Stomach (tissue), 9 donors: ENCODE data around the gene CDH1. TPM values are rescaled to one million over a fixed set of nuclear protein-coding genes. Genes with fewer than 3 reads are reported as not detected.

Source experiments
- DNase-seq, 2 donors: peaks; one replicate each; pipeline versions ENCODE4 v3.0.0 to v3.0.0-alpha.2; 2013 to 2019
- H3K27ac ChIP-seq, 5 donors: fragments of 200-600 bp in 4 of 5; sonication (generic) in 4 of 5; one replicate each; pipeline ENCODE4 v1.5.1; 2013 to 2019; ENCODE audit warnings: mild to moderate bottlenecking in 1 of 5, moderate library complexity in 1 of 5
- H3K27me3 ChIP-seq, 3 donors: fragments of 200-600 bp; sonication (generic); one replicate each; pipeline ENCODE4 v1.5.1; 2017 to 2019; ENCODE audit warnings: mixed run types in 1 of 3
- H3K36me3 ChIP-seq, 4 donors: fragments of 200-600 bp; sonication (generic); 1 replicate in 3 of 4; 2 replicates in 1 of 4; pipeline ENCODE4 v1.5.1; 2016 to 2019
- H3K4me1 ChIP-seq, 4 donors: fragments of 200-600 bp; sonication (generic); one replicate each; pipeline ENCODE4 v1.5.1; 2016 to 2019
- H3K4me3 ChIP-seq, 4 donors: fragments of 200-600 bp; sonication (generic) in 3 of 4; one replicate each; pipeline ENCODE4 v1.5.1; 2016 to 2019; ENCODE audit warnings: mild to moderate bottlenecking in 1 of 4
- H3K9me3 ChIP-seq, 4 donors: fragments of 200-600 bp; sonication (generic); one replicate each; pipeline ENCODE4 v1.5.1; 2016 to 2019
- CTCF ChIP-seq, 7 experiments: fragments of 450-650 bp in 4 of 7; fragments of 200-600 bp in 3 of 7; sonication (generic) in 3 of 7; IDR thresholded peaks; one replicate each; pipeline ENCODE4 v1.5.1; 2016 to 2019; ENCODE audit warnings: antibody characterized with exemption in 7 of 7, control low read depth in 2 of 7, mild to moderate bottlenecking in 1 of 7
- EP300 ChIP-seq: sonication (generic); formaldehyde crosslinking; IDR thresholded peaks from one replicate; pipeline ENCODE4 v1.6.1; 2017; ENCODE audit warnings: antibody characterized with exemption
- POLR2A ChIP-seq, 4 donors: fragments of 450-650 bp; IDR thresholded peaks; one replicate each; pipeline ENCODE4 v1.6.1; 2016; ENCODE audit warnings: antibody characterized with exemption in 4 of 4, control low read depth in 2 of 4, mild to moderate bottlenecking in 1 of 4, moderate library complexity in 1 of 4
- POLR2AphosphoS5 ChIP-seq, 3 donors: sonication (generic); formaldehyde crosslinking; IDR thresholded peaks; one replicate each; pipeline ENCODE4 v1.6.1; 2016; ENCODE audit warnings: antibody characterized with exemption in 3 of 3
- WGBS, 5 donors: extraction: QIAGEN DNeasy Blood & Tissue Kit in 3 of 5; methylation state at CpG; one replicate each; pipeline versions ENCODE4 v1.1.5 to v1.1.7; 2013 to 2018; 5-methylcytosine and 5-hydroxymethylcytosine counted together
- intact Hi-C: fragments of 100-400 bp; cut with DNase I; formaldehyde crosslinking; loops from one replicate; pipeline ENCODE4 v1.15.1; 2023; ENCODE audit warnings: low total_unique reads
- polyA plus RNA-seq, 3 donors: library from polyadenylated mRNA; stranded (reverse); fragments of 200-250 nt; gene quantifications; one replicate each; pipeline ENCODE4 v1.2.3, GENCODE V29; 2013
- total RNA-seq, 5 donors: library from RNA; depleted of rRNA; stranded (reverse); fragments of >200 nt; gene quantifications; one replicate each; pipeline versions ENCODE4 v1.1.0 to v1.2.3, GENCODE V29; 2014 to 2016
- donor health status: healthy with polysubstance abuse.
- donor health status: Bipolar disorder and iron deficiency.
- donor health status: healthy.

CDH1 gene
- total and polyA plus RNA-seq, 8 donors, result 15.0 to 567 (median 132) TPM

- H3K4me3 ChIP-seq, result peak overlapping the region in 2 of 4 donors; percentile 10 to 27
- no peak for DNase-seq
- no peaks in the 10 kb centered on the region for H3K9me3 ChIP-seq
- H3K27ac ChIP-seq, result peak overlapping the region; percentile 81 to 91 (median 91)
- H3K4me1 ChIP-seq, result peaks cover 43 to 74% (median 64%) of the 10 kb centered on the region in 4 donors
- WGBS, 5 donors, result 46 to 59% (median 52%) methylated on average over 9 of the region's 9 CpGs
- peaks cover 5 to 29% (median 23%) of the 10 kb centered on the region in 3 donors for H3K27me3 ChIP-seq
- TF ChIP-seq CTCF (IDR thresholded peaks at IDR 0.05), result no peak
- no peak for TF ChIP-seq POLR2AphosphoS5 (IDR thresholded peaks at IDR 0.05)
- TF ChIP-seq POLR2A (IDR thresholded peaks at IDR 0.05), result no peak
- TF ChIP-seq EP300, result no peak
- no peaks in the 10 kb centered on the region for H3K36me3 ChIP-seq
- intact Hi-C loops, result loop anchor here (10.0 kb wide), 1 partner anchor 54 kb away; no protein-coding TSS in a partner anchor
Observed at GRCh38 chr16:68740628-68741346, 3.7 kb downstream of the CDH1 start.

- TF ChIP-seq EP300, result no peak
- TF ChIP-seq CTCF (IDR thresholded peaks at IDR 0.05), result no peak
- no peak for TF ChIP-seq POLR2AphosphoS5 (IDR thresholded peaks at IDR 0.05)
- TF ChIP-seq POLR2A (IDR thresholded peaks at IDR 0.05), result no peak
- Histone ChIP-seq H3K9me3 (no peaks in the 10 kb centered on the region), H3K27me3 (peaks cover 0 to under 1% (median 0%) of the 10 kb centered on the region in 3 donors), H3K4me1 (peaks cover 42 to 74% (median 59%) of the 10 kb centered on the region in 4 donors), H3K27ac (peak overlapping the region; percentile 84 to 91 (median 91)), H3K4me3 (peak overlapping the region in 1 of 4 donors; percentile 15), H3K36me3 (no peaks in the 10 kb centered on the region)
- no peak for DNase-seq
- intact Hi-C loops, result loop anchor here (10.0 kb wide), 1 partner anchor 51 kb away; no protein-coding TSS in a partner anchor
- 49 to 71% (median 54%) methylated on average over 4 of the region's 4 CpGs for WGBS, 5 donors
Observed at GRCh38 chr16:68743664-68744063, 6.6 kb downstream of the CDH1 start.

- Histone ChIP-seq H3K27ac (peak overlapping the region; percentile 89 to 91 (median 91)), H3K4me1 (peaks cover 40 to 79% (median 57%) of the 10 kb centered on the region in 4 donors)
- peak; percentile 89 to 96 for DNase-seq
Observed at GRCh38 chr16:68744744-68745280, 7.7 kb downstream of the CDH1 start.

DNA sequence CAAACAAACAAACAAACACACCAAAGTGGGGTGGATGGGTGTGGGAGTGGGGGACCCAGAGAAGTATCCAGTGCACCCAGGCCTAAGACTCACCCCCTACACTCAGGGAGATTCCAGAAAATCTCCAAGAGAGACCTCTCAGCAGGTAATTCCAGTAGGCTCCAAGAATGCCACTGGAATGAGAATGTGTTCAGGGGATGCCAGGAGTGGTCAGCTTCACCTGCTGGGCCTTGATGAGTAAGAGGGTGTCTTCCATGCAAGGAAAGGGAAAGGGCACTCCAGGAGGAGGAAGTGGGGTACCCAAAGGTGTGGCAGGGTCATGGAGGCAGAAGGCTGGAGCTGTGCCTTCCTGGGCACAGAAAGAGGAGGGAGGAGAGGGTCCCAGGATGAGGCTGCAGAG is 9.9 kb downstream of the CDH1 start:
- Histone ChIP-seq H3K27me3 (no peaks in the 10 kb centered on the region), H3K9me3 (no peaks in the 10 kb centered on the region), H3K4me3 (no peak overlapping the region), H3K36me3 (no peaks in the 10 kb centered on the region), H3K4me1 (peaks cover 26 to 59% (median 38%) of the 10 kb centered on the region in 4 donors), H3K27ac (peak overlapping the region; percentile 3 to 91 (median 47))
- DNase-seq, result no peak
- intact Hi-C loops, result loop anchor here (10.0 kb wide), 1 partner anchor 48 kb away; no protein-coding TSS in a partner anchor
- TF ChIP-seq CTCF (IDR thresholded peaks at IDR 0.05), result no peak
- no peak for TF ChIP-seq POLR2AphosphoS5 (IDR thresholded peaks at IDR 0.05)
- TF ChIP-seq POLR2A (IDR thresholded peaks at IDR 0.05), result no peak
- no peak for TF ChIP-seq EP300

More at GRCh38 chr16:68744744-68745280, 7.7 kb downstream of the CDH1 start:
- intact Hi-C loops, result loop anchor here (10.0 kb wide), 1 partner anchor 50 kb away; no protein-coding TSS in a partner anchor
- no peaks in the 10 kb centered on the region for H3K9me3 ChIP-seq
- no peak for TF ChIP-seq POLR2A (IDR thresholded peaks at IDR 0.05)
- TF ChIP-seq POLR2AphosphoS5 (IDR thresholded peaks at IDR 0.05), result peak; percentile 11 to 92 (median 76)
- H3K4me3 ChIP-seq, result peak overlapping the region in 2 of 4 donors; percentile 12 to 13
- WGBS, 5 donors, result 26 to 44% (median 36%) methylated on average over 8 to 11 of the region's 11 CpGs
- no peaks in the 10 kb centered on the region for H3K36me3 ChIP-seq
- no peaks in the 10 kb centered on the region for H3K27me3 ChIP-seq
